CMK (cell line): ENCODE data around the gene CCDC157.

Experiments used
- DNase-seq: peaks from one replicate; pipeline ENCODE4 v3.0.0-alpha.2; 2010; ENCODE audit warnings: low read depth

The CCDC157 gene

GRCh38 chr22:30356449-30357235 is at the start of gene CCDC157, which contains the start of gene SF3A1:
Gene CCDC157, plus strand, starts transcription at chr22:30357007. Its CDS starts 8,994 bp downstream, at chr22:30366001.
Gene SF3A1, minus strand, starts transcription at chr22:30356894. Its CDS starts 102 bp downstream, at chr22:30356792.
- DNase-seq: peak; percentile 71

- DNase-seq: no peak
Observed at GRCh38 chr22:30307041-30307574, 49.7 kb upstream of the CCDC157 start.

- DNase-seq: no peak
Observed at GRCh38 chr22:30308093-30308492, 48.7 kb upstream of the CCDC157 start.

GRCh38 chr22:30308518-30309230 is 48.1 kb upstream of the CCDC157 start:
- DNase-seq: no peak

GRCh38 chr22:30309951-30310741 is 46.7 kb upstream of the CCDC157 start:
- DNase-seq: no peak

- no peak for DNase-seq
Observed at GRCh38 chr22:30310881-30311771, 45.7 kb upstream of the CCDC157 start.

- no peak for DNase-seq
Observed at GRCh38 chr22:30312053-30312452, 44.8 kb upstream of the CCDC157 start.

GRCh38 chr22:30313527-30314363 is 43.1 kb upstream of the CCDC157 start:
- DNase-seq: no peak

- DNase-seq: peak; percentile 79
Observed at GRCh38 chr22:30314915-30315314, 41.9 kb upstream of the CCDC157 start.

GRCh38 chr22:30315962-30316576 is 40.7 kb upstream of the CCDC157 start:
- no peak for DNase-seq

- DNase-seq: no peak
Observed at GRCh38 chr22:30317778-30318177, 39.0 kb upstream of the CCDC157 start.

GRCh38 chr22:30318799-30319419 is 37.9 kb upstream of the CCDC157 start:
- no peak for DNase-seq

- no peak for DNase-seq
Observed at GRCh38 chr22:30320021-30320556, 36.7 kb upstream of the CCDC157 start.

GRCh38 chr22:30321461-30321860 is 35.3 kb upstream of the CCDC157 start:
- no peak for DNase-seq

GRCh38 chr22:30323246-30323645 is 33.6 kb upstream of the CCDC157 start:
- DNase-seq: no peak

- DNase-seq: no peak
Observed at GRCh38 chr22:30324014-30324730, 32.6 kb upstream of the CCDC157 start.

- DNase-seq: no peak
Observed at GRCh38 chr22:30325065-30325720, 31.6 kb upstream of the CCDC157 start.
